Measurements from ENCODE around the gene SLC35F4. TPM values are rescaled to one million over a fixed set of nuclear protein-coding genes. Genes with fewer than 3 reads are reported as not detected.

Gene SLC35F4
- total RNA-seq, 2 donors from 2014 or later, result not detected

DNA sequence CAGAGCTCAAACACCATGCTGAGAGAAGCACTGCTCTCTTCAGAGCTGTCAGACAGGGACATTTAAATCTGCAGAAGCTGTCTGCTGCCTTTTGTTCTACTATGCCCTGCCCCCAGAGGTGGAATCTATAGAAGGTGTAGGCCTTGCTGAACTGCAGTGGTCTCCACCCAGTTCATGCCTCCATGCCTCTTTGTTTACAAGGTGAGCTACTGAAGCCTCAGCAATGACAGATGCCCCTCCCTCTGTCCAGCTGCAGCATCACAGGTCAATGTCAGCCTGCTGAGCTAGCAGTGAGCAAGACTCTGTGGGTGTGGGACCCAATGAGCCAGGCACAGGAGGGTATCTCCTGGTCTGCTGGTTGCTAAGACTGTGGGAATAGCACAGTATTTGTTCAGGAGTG, 346.8 kb downstream of the SLC35F4 start:
- H3K36me3 ChIP-seq (ENCODE audit: control insufficient read depth, insufficient read depth, low read length), result no peaks in the 10 kb centered on the region
- no peaks in the 10 kb centered on the region for H3K4me1 ChIP-seq (ENCODE audit: control insufficient read depth, insufficient read depth, low read length)
- TF ChIP-seq CTCF (conservative IDR thresholded peaks at IDR 0.05), result no peak
- no peak overlapping the region for H3K4me3 ChIP-seq (ENCODE audit: low read length)
- Mint-ChIP-seq H3K4me1 (peaks cover 7% of the 10 kb centered on the region), H3K9me3 (peaks cover 36% of the 10 kb centered on the region), H3K27me3 (ENCODE audit: insufficient read depth) (no peaks in the 10 kb centered on the region), H3K4me3 (no peak overlapping the region), H3K27ac (no peak overlapping the region), H3K36me3 (ENCODE audit: low read depth) (no peaks in the 10 kb centered on the region)
- peaks cover 31% of the 10 kb centered on the region for H3K9me3 ChIP-seq (ENCODE audit: control insufficient read depth, low read length)
- no peak for DNase-seq
- H3K9ac ChIP-seq (ENCODE audit: extremely low read depth, low read length, poor library complexity, severe bottlenecking), result no peak overlapping the region
- no peak overlapping the region for H3K27ac ChIP-seq (ENCODE audit: low read depth, low read length)
- H3K27me3 ChIP-seq (ENCODE audit: control insufficient read depth, insufficient read depth, low read length, poor library complexity, severe bottlenecking), result no peaks in the 10 kb centered on the region
